Thoracic aorta (tissue), 2 donors: ENCODE results near the gene USP38. TPM values are rescaled to one million over a fixed set of nuclear protein-coding genes. Genes with fewer than 3 reads are reported as not detected.

Experiments
- ATAC-seq: fragments of 150-250 bp; one replicate; pipeline ENCODE4 v1.8.0; 2017; ENCODE audit warnings: low read depth; ENCODE audit not compliant: insufficient number of reproducible peaks, low FRiP score
- DNase-seq: peaks from one replicate; pipeline ENCODE4 v3.0.0-alpha.2; 2020; ENCODE audit warnings: low spot score
- H3K27ac ChIP-seq, 2 donors: fragments of 200-600 bp; sonication (generic); 1 replicate in 1 of 2; 2 replicates in 1 of 2; pipeline ENCODE4 v1.5.1; 2016; ENCODE audit warnings: mild to moderate bottlenecking in 2 of 2, moderate library complexity in 2 of 2
- H3K27me3 ChIP-seq: fragments of 200-600 bp; sonication (generic); replicated peaks from 2 replicates; pipeline ENCODE4 v1.6.0; 2016; ENCODE audit warnings: mild to moderate bottlenecking; ENCODE audit not compliant: insufficient read depth
- H3K36me3 ChIP-seq: fragments of 200-600 bp; sonication (generic); one replicate; pipeline ENCODE4 v1.5.1; 2016
- H3K4me1 ChIP-seq, 2 donors: fragments of 200-600 bp; sonication (generic); 1 replicate in 1 of 2; 2 replicates in 1 of 2; pipeline versions ENCODE4 v1.5.1 to v1.6.0; 2016; ENCODE audit warnings: low read depth in 2 of 2, mild to moderate bottlenecking in 1 of 2; ENCODE audit not compliant: control insufficient read depth in 1 of 2
- H3K4me3 ChIP-seq: fragments of 200-600 bp; sonication (generic); 2 replicates; pipeline ENCODE4 v1.5.1; 2016; ENCODE audit warnings: mild to moderate bottlenecking
- H3K9me3 ChIP-seq: fragments of 200-600 bp; sonication (generic); 2 replicates; pipeline ENCODE4 v1.5.1; 2016
- CTCF ChIP-seq: fragments of 200-600 bp; sonication (generic); IDR thresholded peaks from one replicate; pipeline ENCODE4 v1.5.1; 2019; ENCODE audit warnings: antibody characterized with exemption
- total RNA-seq, 2 donors: library from RNA; depleted of rRNA; stranded (reverse); fragments of >200 nt; gene quantifications; one replicate each; pipeline versions ENCODE4 v1.1.0 to v1.2.3, GENCODE V29; 2016

USP38 gene
- total RNA-seq, 2 donors from 2014 or later: 20.7 to 22.9 TPM

- no peaks in the 10 kb centered on the region for H3K36me3 ChIP-seq
- H3K4me1 ChIP-seq: no peaks in the 10 kb centered on the region
- no peaks in the 10 kb centered on the region for H3K9me3 ChIP-seq
- no peak for TF ChIP-seq CTCF
- no peaks in the 10 kb centered on the region for H3K27me3 ChIP-seq
- ATAC-seq: no peak
- DNase-seq: no peak
- no peak overlapping the region for H3K4me3 ChIP-seq
- no peak overlapping the region for H3K27ac ChIP-seq
These were observed 58.3 kb downstream of the USP38 start for GRCh38 chr4:143243041-143243440.

- no peak for ATAC-seq
- no peak overlapping the region for H3K27ac ChIP-seq
- no peak for DNase-seq
- H3K4me3 ChIP-seq: no peak overlapping the region
- no peak for TF ChIP-seq CTCF
- no peaks in the 10 kb centered on the region for H3K9me3 ChIP-seq
- no peaks in the 10 kb centered on the region for H3K27me3 ChIP-seq
- H3K4me1 ChIP-seq: no peaks in the 10 kb centered on the region
- H3K36me3 ChIP-seq: no peaks in the 10 kb centered on the region
These were observed 62.3 kb downstream of the USP38 start for GRCh38 chr4:143246977-143247376.

DNA sequence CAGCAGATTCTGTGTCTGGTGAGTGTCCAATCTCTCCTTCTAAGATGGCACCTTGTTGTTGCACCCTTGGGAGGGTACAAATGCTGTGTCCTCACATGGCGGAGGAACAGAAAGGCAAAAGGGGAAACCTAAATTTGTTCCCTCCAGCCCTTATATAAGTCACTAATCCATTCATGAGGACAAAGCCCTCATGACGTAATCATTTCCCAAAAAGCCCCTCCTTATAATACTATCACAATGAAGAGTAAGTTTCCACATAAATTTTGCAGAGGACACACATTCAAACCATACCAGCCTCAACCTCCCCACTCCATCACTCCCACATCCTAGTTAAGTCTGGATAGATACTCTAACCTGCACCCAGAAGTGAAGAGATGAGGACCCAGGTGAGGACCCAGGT lies 63.1 kb downstream of the USP38 start:
- no peaks in the 10 kb centered on the region for H3K36me3 ChIP-seq
- H3K9me3 ChIP-seq: no peaks in the 10 kb centered on the region
- DNase-seq (no peak), ATAC-seq (no peak)
- H3K4me3 ChIP-seq: no peak overlapping the region
- H3K4me1 ChIP-seq: no peaks in the 10 kb centered on the region
- H3K27me3 ChIP-seq: no peaks in the 10 kb centered on the region
- no peak overlapping the region for H3K27ac ChIP-seq
- no peak for TF ChIP-seq CTCF

- no peak overlapping the region for H3K27ac ChIP-seq
- no peak for TF ChIP-seq CTCF
- H3K4me3 ChIP-seq: no peak overlapping the region
- no peak for DNase-seq
- H3K4me1 ChIP-seq: no peaks in the 10 kb centered on the region
- no peaks in the 10 kb centered on the region for H3K9me3 ChIP-seq
- no peaks in the 10 kb centered on the region for H3K27me3 ChIP-seq
- no peaks in the 10 kb centered on the region for H3K36me3 ChIP-seq
- no peak for ATAC-seq
These were observed 64.1 kb downstream of the USP38 start for GRCh38 chr4:143248827-143249226.

GRCh38 chr4:143250617-143251016 lies 65.9 kb downstream of the USP38 start:
- DNase-seq: no peak
- ATAC-seq: no peak
- H3K27me3 ChIP-seq: no peaks in the 10 kb centered on the region

More at GRCh38 chr4:143250617-143251016, 65.9 kb downstream of the USP38 start:
- no peak overlapping the region for H3K27ac ChIP-seq
- H3K36me3 ChIP-seq: no peaks in the 10 kb centered on the region
- TF ChIP-seq CTCF: no peak
- H3K4me1 ChIP-seq: no peaks in the 10 kb centered on the region
- H3K4me3 ChIP-seq: no peak overlapping the region
- no peaks in the 10 kb centered on the region for H3K9me3 ChIP-seq
